ENCODE measurements around the gene HOXA9.
A peak's percentile ranks its signal among the peaks of the same experiment; 100 is the strongest.

HOXA9 gene

DNA sequence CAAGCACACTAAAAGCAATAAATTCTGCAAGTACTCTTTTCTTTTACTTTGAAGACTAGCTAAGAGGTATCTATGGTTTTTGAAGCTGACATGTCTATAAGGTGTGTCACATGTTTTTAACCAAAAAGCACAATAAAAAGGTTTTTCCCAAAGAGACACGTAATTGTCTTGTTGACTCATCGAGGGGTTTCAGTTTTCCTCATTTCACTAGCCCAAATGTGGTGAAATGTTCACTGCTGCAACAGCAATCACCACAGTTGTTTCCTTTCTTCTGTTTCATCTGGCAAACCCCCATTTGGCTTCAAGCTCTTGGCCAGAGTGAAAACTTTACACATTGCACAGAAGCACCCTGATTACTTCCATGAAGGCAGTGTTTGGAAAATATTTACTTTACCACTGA is 30.9 kb downstream of the HOXA9 start:
- peak; percentile 90 for DNase-seq (ENCODE audit: low read depth)
- in situ Hi-C loops (cut with HindIII; ENCODE audit: low sequenced_read_pairs): no loop called here
- TF ChIP-seq, protein P1, sequence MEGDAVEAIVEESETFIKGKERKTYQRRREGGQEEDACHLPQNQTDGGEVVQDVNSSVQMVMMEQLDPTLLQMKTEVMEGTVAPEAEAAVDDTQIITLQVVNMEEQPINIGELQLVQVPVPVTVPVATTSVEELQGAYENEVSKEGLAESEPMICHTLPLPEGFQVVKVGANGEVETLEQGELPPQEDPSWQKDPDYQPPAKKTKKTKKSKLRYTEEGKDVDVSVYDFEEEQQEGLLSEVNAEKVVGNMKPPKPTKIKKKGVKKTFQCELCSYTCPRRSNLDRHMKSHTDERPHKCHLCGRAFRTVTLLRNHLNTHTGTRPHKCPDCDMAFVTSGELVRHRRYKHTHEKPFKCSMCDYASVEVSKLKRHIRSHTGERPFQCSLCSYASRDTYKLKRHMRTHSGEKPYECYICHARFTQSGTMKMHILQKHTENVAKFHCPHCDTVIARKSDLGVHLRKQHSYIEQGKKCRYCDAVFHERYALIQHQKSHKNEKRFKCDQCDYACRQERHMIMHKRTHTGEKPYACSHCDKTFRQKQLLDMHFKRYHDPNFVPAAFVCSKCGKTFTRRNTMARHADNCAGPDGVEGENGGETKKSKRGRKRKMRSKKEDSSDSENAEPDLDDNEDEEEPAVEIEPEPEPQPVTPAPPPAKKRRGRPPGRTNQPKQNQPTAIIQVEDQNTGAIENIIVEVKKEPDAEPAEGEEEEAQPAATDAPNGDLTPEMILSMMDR (IDR thresholded peaks at IDR 0.05; ENCODE audit: low read depth, low read length, missing control alignments): no peak
- no peak overlapping the region for H3K4me3 ChIP-seq (ENCODE audit: low read depth, low read length)

DNA sequence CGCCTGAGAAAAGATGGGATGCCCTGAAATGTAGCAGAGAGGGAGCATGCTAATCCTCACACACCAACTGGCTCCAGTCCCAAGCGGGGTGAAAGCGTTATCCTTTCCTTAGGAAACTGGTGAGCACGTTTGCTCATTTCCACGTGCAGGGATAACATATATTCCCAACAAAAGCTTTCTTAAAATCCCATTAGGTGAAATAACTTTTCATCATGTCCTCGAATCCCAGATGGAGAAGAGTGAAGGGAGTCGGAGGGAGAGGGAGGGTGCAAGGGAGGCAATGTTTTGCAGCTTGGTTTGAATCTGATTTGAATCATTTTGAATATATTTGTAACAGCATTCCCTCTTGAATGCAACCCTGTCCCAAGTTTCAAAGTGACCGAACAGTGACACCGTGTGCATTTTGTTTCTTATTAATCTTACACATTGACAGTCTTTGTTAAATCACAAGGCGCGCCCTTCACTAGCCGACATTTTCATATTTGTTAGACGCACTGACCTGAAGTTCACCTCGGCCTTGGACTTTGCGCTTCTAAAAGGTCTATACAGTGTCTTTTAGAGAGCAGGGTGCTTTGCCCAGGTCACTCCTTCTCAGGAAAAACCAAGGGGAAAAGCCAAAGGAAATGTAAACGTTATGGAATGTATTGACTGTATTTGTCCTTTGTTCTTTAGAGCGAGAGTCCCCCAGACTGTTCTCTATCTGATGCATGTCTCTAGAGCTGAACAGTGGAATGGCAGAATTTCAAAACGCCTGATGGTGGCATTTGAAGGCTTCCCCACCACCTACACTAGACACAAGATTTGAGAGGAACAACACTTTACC is 31.7 kb downstream of the HOXA9 start:
- no peak overlapping the region for H3K4me3 ChIP-seq (ENCODE audit: low read depth, low read length)
- in situ Hi-C loops (cut with HindIII; ENCODE audit: low sequenced_read_pairs): no loop called here
- TF ChIP-seq, protein P1 (IDR thresholded peaks at IDR 0.05; ENCODE audit: low read depth, low read length, missing control alignments): no peak
- DNase-seq (ENCODE audit: low read depth): no peak

DNA sequence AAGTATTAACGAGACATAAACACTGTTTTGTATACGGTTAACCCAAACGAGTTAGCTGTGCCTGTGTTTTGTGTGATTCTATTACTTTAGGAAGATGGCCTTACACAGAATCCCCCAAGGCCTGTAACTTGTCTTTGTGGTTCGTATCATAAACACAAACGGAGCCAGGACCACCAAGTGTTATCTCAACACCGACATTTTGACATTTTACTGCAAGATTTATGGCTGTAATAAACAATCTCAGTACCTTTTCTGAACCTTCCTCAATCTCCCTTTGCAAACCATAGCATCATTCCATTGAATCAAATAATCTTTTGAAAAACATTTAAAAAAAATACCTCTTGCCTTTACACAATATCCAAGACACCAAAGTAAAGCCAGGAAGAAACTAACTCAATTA is 32.4 kb downstream of the HOXA9 start:
- TF ChIP-seq, protein P1 (IDR thresholded peaks at IDR 0.05; ENCODE audit: low read depth, low read length, missing control alignments): no peak
- H3K4me3 ChIP-seq (ENCODE audit: low read depth, low read length): no peak overlapping the region
- in situ Hi-C loops (cut with HindIII; ENCODE audit: low sequenced_read_pairs): no loop called here
- DNase-seq (ENCODE audit: low read depth): no peak

DNA sequence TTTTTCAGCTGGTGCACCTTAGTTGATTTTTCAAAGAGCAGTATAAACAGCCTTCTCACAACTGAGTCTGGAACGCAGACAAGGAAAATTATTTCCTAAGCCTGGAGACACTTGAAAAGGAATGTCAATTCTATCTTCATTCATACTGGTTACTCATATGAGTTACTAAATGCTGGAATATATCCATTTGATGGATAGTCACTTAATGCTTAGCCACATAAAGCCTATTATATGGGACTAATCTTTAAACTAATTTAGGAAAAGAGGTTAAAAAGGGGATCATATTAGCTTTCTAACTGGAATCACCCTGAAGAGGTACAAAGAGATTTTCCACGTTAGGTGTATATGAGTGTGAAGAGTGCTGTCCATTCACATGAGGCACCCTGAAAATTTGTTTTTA is 33.1 kb downstream of the HOXA9 start:
- TF ChIP-seq, protein P1 (IDR thresholded peaks at IDR 0.05; ENCODE audit: low read depth, low read length, missing control alignments): no peak
- in situ Hi-C loops (cut with HindIII; ENCODE audit: low sequenced_read_pairs): no loop called here
- no peak overlapping the region for H3K4me3 ChIP-seq (ENCODE audit: low read depth, low read length)
- DNase-seq (ENCODE audit: low read depth): no peak

DNA sequence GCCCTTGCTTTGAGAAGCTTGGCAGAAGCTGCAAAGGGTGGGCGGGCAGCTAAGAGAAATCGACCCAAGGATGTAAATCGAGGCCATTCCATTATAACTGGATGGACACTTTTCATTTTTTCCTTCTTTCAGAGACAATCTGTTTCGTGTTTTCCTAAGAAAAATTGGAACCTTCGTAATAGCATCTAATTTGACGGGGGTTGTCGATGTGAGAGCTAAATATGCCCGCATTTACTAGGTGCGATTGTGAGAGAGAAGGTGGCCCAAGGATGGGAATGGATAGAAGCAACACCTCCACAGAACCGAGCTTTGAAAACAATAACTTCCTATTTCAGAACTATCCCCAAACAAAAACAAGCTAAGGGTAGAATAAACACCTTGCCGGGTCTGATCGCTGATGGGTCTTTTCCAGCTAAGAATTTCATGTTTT is 33.9 kb downstream of the HOXA9 start:
- H3K4me3 ChIP-seq (ENCODE audit: low read depth, low read length): peak overlapping the region; percentile 42
- no peak for DNase-seq (ENCODE audit: low read depth)
- in situ Hi-C loops (cut with HindIII; ENCODE audit: low sequenced_read_pairs): no loop called here
- TF ChIP-seq, protein P1 (IDR thresholded peaks at IDR 0.05; ENCODE audit: low read depth, low read length, missing control alignments): no peak

DNA sequence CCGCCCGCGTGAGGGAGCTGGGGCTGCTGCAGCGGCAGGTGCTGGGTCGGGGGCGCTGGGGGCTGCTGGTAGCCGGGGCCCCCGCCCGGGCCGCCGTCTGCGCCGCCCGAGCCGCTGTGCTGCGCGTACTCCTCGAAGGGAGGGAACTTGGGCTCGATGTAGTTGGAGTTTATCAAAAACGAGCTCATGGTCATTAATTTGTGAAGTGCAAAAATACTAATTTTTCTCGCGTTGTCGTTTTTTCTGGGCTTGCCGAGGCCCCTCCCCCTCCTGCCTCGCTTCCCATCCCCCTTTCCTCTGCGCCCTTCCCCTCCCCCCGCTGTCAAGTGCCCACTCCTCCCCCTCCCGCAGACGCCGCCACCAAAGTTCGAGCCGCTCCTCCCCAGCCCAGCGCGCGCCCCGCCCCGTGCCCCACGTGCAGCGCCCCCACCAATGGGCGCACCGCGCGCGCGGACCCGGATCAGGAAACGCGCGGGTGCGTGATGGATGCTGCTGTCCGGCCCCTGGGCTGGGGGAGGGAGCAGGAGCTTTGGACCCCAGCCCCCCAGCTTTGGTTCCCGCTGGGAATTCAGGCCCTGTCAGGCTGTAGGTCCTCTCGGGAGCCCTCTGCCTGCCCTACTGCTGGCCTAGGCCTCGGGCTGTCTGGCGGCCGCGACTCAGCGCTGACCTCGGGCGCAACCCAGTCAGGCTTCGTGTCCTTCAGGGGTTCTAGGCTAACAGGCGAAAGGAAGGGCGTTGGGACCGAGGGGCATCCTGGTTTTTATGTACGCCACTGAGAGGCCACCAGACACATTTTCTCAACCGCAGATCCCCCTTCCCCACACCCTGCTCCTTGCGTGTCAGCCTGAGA is 34.6 kb downstream of the HOXA9 start, which contains the start of gene HOXA4:
Gene HOXA4, minus strand, starts transcription at position 218 of the 850 bp plus-strand sequence. Its CDS starts 24 bp downstream, at position 194.
- no peak for DNase-seq (ENCODE audit: low read depth)
- TF ChIP-seq, protein P1 (IDR thresholded peaks at IDR 0.05; ENCODE audit: low read depth, low read length, missing control alignments): no peak
- H3K4me3 ChIP-seq (ENCODE audit: low read depth, low read length): peak within 1 kb of the TSS; percentile 42
- in situ Hi-C loops (cut with HindIII; ENCODE audit: low sequenced_read_pairs): no loop called here
